Measurements from ENCODE around the gene FAM78A.
A peak's percentile ranks its signal among the peaks of the same experiment; 100 is the strongest.
"Not testable (repeated sequence)": the region's sequence is repeated elsewhere in the genome, so short reads cannot be mapped to it uniquely, and the experiment has no call there.

Gene FAM78A

GRCh38 chr9:131262327-131263032 is 13.8 kb downstream of the FAM78A start:
- DNase-seq, result no peak

DNA sequence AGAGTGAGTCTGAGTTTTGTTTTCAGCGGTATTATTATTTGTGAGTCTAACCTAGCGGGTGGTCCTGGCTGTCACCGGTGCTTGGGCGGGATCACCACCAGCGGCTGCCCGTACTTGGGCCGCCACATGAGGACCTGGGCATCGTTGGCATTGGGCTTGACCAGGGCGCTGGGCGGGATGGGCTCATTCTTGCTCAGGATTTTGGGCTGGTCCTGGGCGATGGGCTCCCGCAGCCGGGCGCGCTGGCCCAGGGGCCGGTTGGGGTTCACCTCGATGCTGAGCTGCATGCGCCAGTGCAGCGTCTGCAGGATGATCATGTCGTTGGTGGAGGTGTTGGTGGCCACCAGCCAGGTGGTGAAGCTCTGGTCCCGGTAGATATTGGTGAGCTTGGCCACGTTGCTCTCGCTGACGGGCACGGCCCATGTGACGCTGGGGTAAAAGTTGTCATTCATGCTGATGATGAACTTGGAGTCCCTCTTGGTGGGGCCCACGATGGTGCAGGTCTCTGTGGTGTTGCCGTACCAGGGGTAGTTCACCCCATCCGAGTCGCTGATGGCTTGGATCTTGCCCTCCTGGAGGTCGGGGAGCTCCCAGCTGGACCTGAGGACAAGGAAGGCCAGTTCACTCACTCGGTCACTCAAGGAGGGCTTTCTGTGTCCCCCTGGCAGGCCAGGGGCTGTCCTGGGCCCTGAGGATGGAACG is 15.4 kb downstream of the FAM78A start:
- DNase-seq, result no peak

- no peak for DNase-seq
Measured at GRCh38 chr9:131259916-131260597, 16.3 kb downstream of the FAM78A start.

DNA sequence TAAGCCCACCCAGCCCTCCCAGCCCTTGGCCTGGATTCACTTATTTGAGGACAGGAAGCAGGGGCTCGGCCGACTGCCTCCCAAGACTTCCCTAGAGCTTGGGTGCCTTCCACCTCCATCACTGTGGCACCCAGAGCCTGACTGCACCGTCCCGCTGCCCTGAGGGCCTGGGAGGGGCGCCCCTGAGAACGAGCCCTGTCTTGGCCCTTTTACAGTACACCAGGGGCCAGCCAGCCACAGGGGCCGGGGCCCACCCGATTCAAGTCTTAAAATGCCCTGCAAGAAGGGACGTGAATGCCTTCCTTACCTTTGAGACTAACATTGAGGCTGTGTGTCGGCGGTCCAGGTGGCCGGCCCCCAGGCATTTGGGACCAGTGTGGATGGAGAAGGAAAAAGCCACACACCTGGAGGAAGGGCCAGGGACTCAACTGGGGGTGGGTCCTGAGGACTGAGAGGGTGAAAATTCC is 16.8 kb downstream of the FAM78A start:
- no peak for DNase-seq

GRCh38 chr9:131258698-131259431 is 17.4 kb downstream of the FAM78A start:
- DNase-seq, result no peak

DNA sequence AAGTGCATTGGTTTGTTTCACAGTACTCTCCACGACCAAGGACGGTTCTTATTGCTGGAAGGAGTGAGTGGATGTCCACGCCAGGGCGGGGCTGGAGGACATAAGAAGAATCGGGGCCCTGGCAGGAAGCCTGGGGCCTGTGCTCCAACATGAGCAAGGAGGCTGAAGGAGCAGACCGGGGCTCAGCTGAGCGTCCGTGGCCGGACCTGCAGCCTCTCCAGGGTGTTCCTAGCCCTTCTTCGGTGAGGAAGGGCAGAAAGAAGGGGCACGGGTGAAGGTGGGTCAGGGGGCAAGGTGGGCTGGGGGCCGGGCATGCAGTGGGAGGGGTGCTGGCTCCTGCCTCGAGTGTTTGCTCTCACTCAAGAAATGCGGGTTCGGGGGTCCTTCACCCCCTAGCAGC is 18.1 kb downstream of the FAM78A start:
- DNase-seq, result no peak

- DNase-seq, result no peak
Measured at GRCh38 chr9:131257266-131258025, 18.9 kb downstream of the FAM78A start.

DNA sequence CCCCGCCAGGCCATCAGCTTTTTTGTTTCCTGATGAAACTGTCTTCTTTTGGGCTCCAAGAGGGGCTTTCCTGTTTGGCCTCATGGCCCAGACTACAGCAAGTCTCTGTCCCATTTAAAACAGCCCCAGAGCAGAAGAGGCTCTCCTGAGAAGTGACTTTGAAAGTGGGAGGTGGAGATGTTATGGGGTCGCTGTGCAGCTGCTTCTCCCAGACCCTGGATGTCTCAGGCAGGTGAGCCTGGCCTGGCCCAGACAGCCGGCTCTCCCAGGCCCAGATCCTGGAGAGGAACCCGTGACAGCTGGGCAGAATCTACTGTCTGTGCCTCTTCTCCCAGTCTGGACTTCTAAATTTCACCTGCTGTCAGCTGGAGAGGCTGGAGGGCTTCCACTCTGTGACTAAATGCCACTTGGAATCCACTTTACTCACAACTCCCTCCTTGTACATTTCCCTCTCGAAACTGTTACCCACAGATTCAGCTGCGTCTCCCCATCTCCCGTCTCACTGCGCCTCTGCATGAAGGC is 20.6 kb downstream of the FAM78A start:
- DNase-seq, result no peak

DNA sequence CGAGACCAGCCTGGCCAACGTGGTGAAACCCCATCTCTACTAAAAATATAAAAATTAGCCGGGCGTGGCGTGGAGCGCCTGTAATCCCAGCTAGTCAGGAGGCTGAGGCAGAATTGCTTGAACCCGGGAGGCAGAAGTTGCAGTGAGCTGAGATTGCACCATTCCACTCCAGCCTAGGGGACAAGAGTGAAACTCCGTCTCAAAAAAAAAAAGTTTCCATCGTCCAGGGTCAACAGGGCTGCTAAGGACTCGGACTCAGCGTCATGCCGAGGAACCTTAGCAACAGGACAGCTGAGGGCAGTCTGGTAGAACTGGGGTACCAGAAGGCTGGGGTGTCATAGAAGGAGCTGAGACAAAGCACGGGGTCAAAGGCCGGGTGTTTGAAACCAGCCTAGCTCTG is 21.7 kb downstream of the FAM78A start:
- DNase-seq, result no peak

DNA sequence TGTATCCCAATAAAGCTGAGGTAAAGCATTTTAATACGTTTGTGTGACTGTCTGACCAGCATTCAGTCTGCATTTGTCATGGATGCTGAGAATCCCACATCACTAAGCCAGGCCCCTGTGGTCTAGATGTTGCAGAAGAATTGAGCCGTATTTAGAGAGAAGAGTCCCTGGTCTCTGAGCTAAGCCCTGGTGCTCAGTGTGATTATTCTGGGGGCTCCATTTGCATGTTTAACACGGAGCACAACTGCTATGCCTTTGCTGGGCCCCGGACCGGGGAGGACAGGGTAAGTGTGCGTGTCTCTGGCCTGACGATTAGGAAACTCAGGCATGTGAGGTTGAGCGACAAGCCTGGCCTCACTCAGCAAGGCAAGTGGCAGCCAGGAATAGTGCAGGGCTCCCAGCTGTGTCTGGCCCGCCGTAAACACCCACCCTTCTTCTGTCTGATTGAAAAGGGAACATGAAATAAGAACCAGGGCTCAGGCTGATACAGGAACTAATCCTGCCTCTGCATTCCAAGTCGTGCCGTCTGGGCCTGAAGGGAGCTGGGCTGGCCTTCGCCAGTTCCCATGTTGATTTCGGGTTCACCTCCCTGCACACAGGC is 22.3 kb downstream of the FAM78A start:
- no peak for DNase-seq

GRCh38 chr9:131252120-131252519 is 24.2 kb downstream of the FAM78A start:
- DNase-seq, result no peak

DNA sequence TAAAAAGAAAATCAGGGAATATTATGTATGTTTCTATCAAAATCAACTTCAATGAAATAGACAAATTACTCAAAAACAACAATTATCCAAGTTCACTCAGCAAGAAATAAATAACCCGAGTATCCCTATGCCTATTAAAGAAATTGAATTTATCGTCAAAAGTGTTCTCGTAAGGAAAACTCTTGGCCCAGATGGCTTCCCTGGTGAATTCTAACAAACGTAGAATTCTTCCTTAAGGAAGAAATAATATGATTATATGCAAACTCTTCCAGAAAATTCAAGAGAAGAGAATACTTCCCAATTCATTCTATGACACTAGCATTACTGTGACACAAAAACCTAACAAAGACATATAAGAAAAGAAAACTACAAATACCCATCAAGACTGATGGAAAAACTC is 29.7 kb downstream of the FAM78A start:
- DNase-seq, result no peak

- not testable (repeated sequence) for DNase-seq
Measured at GRCh38 chr9:131244331-131244730, 32.0 kb downstream of the FAM78A start.

GRCh38 chr9:131240047-131240921 is 36.0 kb downstream of the FAM78A start:
- no peak for DNase-seq

DNA sequence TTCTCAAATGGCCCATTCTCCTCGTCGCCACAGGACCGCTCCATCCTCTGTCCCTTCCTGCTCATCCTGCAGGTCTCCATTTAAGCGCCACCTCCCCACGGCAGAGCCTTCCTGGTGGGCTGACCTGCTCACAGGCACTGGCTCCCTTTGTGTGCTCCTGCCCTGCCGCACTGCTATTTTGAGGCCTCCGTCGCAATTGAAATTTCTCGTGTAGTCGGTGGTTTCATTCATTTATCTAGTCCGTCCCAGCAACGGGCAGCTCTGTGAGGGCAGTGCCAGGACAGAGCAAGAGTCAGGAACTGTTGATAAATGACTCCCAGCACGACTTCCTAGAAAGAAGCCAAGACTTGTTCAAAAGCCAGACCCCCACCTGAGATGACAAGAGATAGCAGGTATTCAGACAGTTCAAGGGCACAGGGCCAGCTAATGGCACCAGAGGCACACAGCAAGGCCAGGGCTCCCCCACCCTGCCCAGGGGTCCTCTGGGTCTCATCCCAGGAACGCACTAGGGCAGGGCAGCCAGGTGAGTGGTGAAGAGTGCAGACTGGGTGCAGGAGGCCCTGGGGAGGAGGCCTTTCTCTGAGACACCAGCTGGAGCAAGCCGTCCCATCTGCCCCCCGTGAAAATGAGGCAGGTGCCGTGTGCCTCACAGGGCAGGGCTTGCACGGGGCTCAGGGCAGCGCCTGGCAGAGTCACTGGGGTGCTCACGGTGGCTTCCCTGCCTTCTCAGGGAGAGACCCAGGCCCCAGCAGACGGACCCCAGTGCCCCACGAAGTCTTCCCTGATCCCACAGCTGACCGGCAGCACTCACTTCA is 36.9 kb downstream of the FAM78A start:
- DNase-seq, result no peak

GRCh38 chr9:131238402-131239021 is 37.8 kb downstream of the FAM78A start:
- no peak for DNase-seq

- DNase-seq, result peak; percentile 38
Measured at GRCh38 chr9:131237931-131238401, 38.3 kb downstream of the FAM78A start.

DNA sequence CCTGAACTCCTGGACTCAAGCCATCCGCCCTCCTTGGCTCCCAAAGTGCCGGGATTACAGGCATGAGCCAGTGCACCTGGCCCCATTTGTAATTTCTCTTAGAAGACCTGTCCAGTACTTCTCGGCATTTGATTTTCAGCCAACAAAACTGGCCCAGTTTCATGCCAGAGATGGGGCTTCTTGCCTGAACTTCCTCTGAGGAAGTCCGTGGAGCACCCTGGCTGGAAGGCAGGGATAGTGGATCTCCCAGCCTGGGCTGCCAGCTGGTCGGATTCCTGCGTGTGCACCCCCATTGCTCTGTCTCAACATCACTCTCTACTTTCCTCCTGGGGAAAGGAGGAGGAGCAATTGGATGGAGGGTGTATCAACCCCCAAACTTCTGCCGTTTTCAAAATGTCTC is 39.0 kb downstream of the FAM78A start:
- no peak for DNase-seq

- DNase-seq, result no peak
Measured at GRCh38 chr9:131236761-131237160, 39.5 kb downstream of the FAM78A start.
